Fibroblast of lung (primary cell): ENCODE results near the gene MAP2K2. TPM values are rescaled to one million over a fixed set of nuclear protein-coding genes. Genes with fewer than 3 reads are reported as not detected.

Experiments used
- DNase-seq, 2 donors: peaks; one replicate each; pipeline versions ENCODE4 v3.0.0 to v3.0.0-alpha.2; 2010; ENCODE audit warnings: low read depth in 2 of 2
- H2AFZ ChIP-seq: 2 replicates; pipeline ENCODE4 v1.5.1; 2012; ENCODE audit warnings: low read length, control low read depth, inconsistent platforms
- H3K27ac ChIP-seq: 2 replicates; pipeline ENCODE4 v1.5.1; 2011; ENCODE audit warnings: low read length, control low read depth; ENCODE audit not compliant: insufficient read depth
- H3K27me3 ChIP-seq: 2 replicates; pipeline ENCODE4 v1.5.1; 2011; ENCODE audit warnings: mild to moderate bottlenecking, low read length; ENCODE audit not compliant: control insufficient read depth, insufficient read depth
- H3K36me3 ChIP-seq: 2 replicates; pipeline ENCODE4 v1.5.1; 2011; ENCODE audit warnings: low read length; ENCODE audit not compliant: control insufficient read depth, insufficient read depth
- H3K4me1 ChIP-seq: 2 replicates; pipeline ENCODE4 v1.5.1; 2011; ENCODE audit warnings: low read length; ENCODE audit not compliant: control insufficient read depth, insufficient read depth; ENCODE audit errors: extremely low read depth
- H3K4me2 ChIP-seq: 2 replicates; pipeline ENCODE4 v1.5.1; 2011; ENCODE audit warnings: low read length, control low read depth; ENCODE audit not compliant: insufficient read depth; ENCODE audit errors: extremely low read depth
- H3K4me3 ChIP-seq, 4 experiments: fragments of 200-600 bp in 1 of 4; sonication (generic) in 1 of 4; replicated peaks in 1 of 4; 2 replicates each; pipeline ENCODE4 v1.5.1; 2011 to 2016; ENCODE audit warnings: low read length in 4 of 4, low read depth in 3 of 4, mild to moderate bottlenecking in 3 of 4, control low read depth in 2 of 4, inconsistent platforms in 1 of 4, mixed read lengths in 1 of 4; ENCODE audit not compliant: insufficient read depth in 1 of 4; ENCODE audit errors: control extremely low read depth in 1 of 4
- H3K79me2 ChIP-seq: 2 replicates; pipeline ENCODE4 v1.5.1; 2012; ENCODE audit warnings: mild to moderate bottlenecking, low read length, inconsistent platforms; ENCODE audit not compliant: control insufficient read depth, insufficient read depth
- H3K9ac ChIP-seq: 2 replicates; pipeline ENCODE4 v1.5.1; 2011; ENCODE audit warnings: mild to moderate bottlenecking, low read length, control low read depth; ENCODE audit not compliant: insufficient read depth
- H3K9me3 ChIP-seq: 2 replicates; pipeline ENCODE4 v1.5.1; 2012; ENCODE audit warnings: low read depth, low read length; ENCODE audit not compliant: control insufficient read depth, insufficient read depth
- H4K20me1 ChIP-seq: 2 replicates; pipeline ENCODE4 v1.5.1; 2011; ENCODE audit warnings: low read length; ENCODE audit not compliant: control insufficient read depth, insufficient read depth; ENCODE audit errors: extremely low read depth
- CTCF ChIP-seq, 2 donors: IDR thresholded peaks in 1 of 2; conservative IDR thresholded peaks in 1 of 2; 1 replicate in 1 of 2; 2 replicates in 1 of 2; pipeline ENCODE4 v1.5.1; 2011 to 2012; ENCODE audit warnings: low read length in 2 of 2, control low read depth in 1 of 2, inconsistent platforms in 1 of 2, low read depth in 1 of 2, mild to moderate bottlenecking in 1 of 2
- EZH2 ChIP-seq: IDR thresholded peaks from 2 replicates; pipeline ENCODE4 v1.5.1; 2012; ENCODE audit warnings: low read length, control low read depth, mild to moderate bottlenecking; ENCODE audit errors: missing control alignments
- polyA plus RNA-seq, 2 donors: library from polyadenylated mRNA; depleted of rRNA in 1 of 2; stranded (reverse) in 1 of 2; unstranded in 1 of 2; fragments of >200 nt; gene quantifications; 2 replicates each; pipeline ENCODE4 v1.2.1, GENCODE V29; 2011 to 2012; ENCODE audit warnings: missing spikeins in 1 of 2
- total RNA-seq: library from RNA; depleted of rRNA; stranded (reverse); fragments of >200 nt; gene quantifications from 2 replicates; pipeline ENCODE4 v1.2.1, GENCODE V29; 2014

MAP2K2 gene
- total and polyA plus RNA-seq, 2 donors (not counting 1 experiment from before 2014, with no cell fraction given): 61.6 to 159 TPM

GRCh38 chr19:4090356-4091220 is 33.3 kb downstream of the MAP2K2 start:
- no peak overlapping the region for H3K4me3 ChIP-seq
- H3K79me2 ChIP-seq: no peaks in the 10 kb centered on the region
- no peak for DNase-seq
- no peaks in the 10 kb centered on the region for H3K9me3 ChIP-seq
- TF ChIP-seq CTCF (conservative IDR thresholded peaks at IDR 0.05 in 1 of 2, IDR thresholded peaks at IDR 0.05 in 1 of 2; ENCODE audit: low read depth in 1 of 2, low read length in 2 of 2) (no peak), EZH2 (no peak)
- peaks cover 7% of the 10 kb centered on the region for H3K36me3 ChIP-seq
- no peak overlapping the region for H3K27ac ChIP-seq
- H3K27me3 ChIP-seq: no peaks in the 10 kb centered on the region
- no peak overlapping the region for H3K9ac ChIP-seq
- H3K4me2 ChIP-seq: no peak overlapping the region
- no peak overlapping the region for H2AFZ ChIP-seq
- H3K4me1 ChIP-seq: no peaks in the 10 kb centered on the region
- H4K20me1 ChIP-seq: no peaks in the 10 kb centered on the region

DNA sequence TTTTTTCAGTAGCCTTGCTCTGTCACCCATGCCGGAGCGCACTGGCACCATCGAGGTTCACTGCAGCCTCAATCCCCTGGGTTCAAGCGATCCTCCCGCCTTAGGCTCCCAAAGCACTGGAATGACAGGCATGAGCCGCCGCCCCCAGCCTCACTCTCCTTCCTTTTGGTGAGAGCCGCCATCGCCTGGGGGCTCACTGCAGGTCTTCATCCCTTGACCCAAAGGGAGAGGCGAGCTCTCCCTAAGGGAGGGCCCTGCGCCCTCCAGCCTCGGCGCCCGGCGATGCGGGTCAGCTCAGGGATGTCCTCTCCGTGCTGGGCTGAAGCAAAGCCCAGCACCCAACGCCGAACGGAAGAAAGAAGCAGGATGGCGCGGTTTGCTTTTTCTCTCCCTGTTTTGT is 34.0 kb downstream of the MAP2K2 start:
- Histone ChIP-seq H3K9me3 (no peaks in the 10 kb centered on the region), H3K4me1 (no peaks in the 10 kb centered on the region), H3K36me3 (peaks cover 6% of the 10 kb centered on the region), H3K27me3 (no peaks in the 10 kb centered on the region), H4K20me1 (no peaks in the 10 kb centered on the region), H2AFZ (no peak overlapping the region), H3K4me2 (no peak overlapping the region), H3K9ac (no peak overlapping the region), H3K4me3 (no peak overlapping the region), H3K79me2 (no peaks in the 10 kb centered on the region), H3K27ac (no peak overlapping the region)
- no peak for DNase-seq
- TF ChIP-seq CTCF (conservative IDR thresholded peaks at IDR 0.05 in 1 of 2, IDR thresholded peaks at IDR 0.05 in 1 of 2; ENCODE audit: low read depth in 1 of 2, low read length in 2 of 2): no peak
- TF ChIP-seq EZH2: no peak

GRCh38 chr19:4089400-4089908 is 34.5 kb downstream of the MAP2K2 start:
- Histone ChIP-seq H3K4me1 (no peaks in the 10 kb centered on the region), H3K9me3 (no peaks in the 10 kb centered on the region), H4K20me1 (no peaks in the 10 kb centered on the region), H3K36me3 (peaks cover 6% of the 10 kb centered on the region), H2AFZ (no peak overlapping the region), H3K9ac (no peak overlapping the region), H3K79me2 (no peaks in the 10 kb centered on the region), H3K27me3 (no peaks in the 10 kb centered on the region), H3K4me3 (no peak overlapping the region), H3K27ac (no peak overlapping the region), H3K4me2 (no peak overlapping the region)
- TF ChIP-seq EZH2 (no peak), CTCF (conservative IDR thresholded peaks at IDR 0.05 in 1 of 2, IDR thresholded peaks at IDR 0.05 in 1 of 2; ENCODE audit: low read depth in 1 of 2, low read length in 2 of 2) (no peak)
- no peak for DNase-seq
